ENCODE results near the gene ABCB11.
"Not testable (repeated sequence)": the region's sequence is repeated elsewhere in the genome, so short reads cannot be mapped to it uniquely, and the experiment has no call there.

ABCB11 gene

DNA sequence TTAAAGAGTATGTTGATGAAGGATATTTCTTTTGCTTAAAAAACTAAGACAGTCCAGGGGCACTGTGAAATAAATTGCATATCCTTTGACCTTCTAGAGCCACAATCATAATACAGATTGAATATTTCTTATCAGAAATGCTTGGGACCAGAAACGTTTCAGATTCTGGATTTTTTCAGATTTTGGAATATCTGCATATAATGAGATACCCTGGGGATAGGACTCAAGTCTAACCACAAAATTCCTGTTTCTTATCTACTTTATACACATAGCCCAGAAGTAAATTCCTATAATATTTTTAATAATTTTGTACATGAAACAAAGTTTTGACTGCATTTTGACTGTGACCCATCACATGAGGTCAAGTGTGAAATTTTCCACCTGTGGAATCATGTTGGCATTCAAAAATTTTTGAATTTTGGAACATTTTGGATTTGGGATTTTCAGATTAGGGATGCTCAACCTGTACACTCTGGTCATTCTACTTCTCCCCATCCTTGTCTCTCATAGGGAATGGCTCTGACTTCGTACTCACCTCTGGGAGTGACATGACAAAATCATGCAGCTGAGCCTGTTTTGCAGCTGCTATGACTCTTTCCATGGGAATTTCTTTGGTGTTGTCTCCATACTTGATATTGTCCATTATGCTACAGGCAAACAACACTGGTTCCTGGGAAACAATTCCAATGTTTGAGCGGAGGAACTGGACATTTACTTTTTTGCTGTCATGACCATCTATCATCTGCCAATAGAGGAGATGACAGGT is 104.3 kb downstream of the ABCB11 start:
- FAIRE-seq = no peak

DNA sequence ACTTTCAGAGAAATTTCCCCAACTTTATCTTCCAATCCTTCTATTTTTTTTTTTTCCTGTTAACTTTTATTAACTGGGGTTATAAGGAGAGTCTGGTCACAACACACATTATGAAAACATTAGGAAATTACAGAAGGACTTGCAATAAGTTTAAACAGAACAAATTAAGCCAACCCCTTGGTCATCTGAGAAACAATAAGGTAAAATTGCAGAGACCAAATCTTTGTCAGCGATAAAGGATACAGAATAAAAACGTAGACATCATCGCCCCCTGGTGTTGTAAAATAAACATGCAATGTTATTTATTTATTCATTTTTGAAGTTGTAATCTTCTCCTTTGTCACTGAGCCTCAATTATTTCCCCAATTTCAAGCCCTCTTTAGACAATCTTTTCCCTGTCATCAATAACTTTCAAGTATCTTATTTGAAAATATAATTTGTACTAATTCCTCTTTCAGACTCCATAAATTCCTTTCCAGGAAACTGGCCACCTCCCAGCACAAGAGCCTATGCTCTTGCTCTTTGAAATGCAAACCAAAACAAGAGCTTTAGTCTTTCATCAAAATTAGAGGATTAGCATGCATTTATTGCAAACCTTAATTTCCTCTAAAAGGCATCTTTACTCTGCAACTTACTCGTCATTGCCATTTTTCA is 110.5 kb downstream of the ABCB11 start:
- FAIRE-seq = peak; percentile 71

DNA sequence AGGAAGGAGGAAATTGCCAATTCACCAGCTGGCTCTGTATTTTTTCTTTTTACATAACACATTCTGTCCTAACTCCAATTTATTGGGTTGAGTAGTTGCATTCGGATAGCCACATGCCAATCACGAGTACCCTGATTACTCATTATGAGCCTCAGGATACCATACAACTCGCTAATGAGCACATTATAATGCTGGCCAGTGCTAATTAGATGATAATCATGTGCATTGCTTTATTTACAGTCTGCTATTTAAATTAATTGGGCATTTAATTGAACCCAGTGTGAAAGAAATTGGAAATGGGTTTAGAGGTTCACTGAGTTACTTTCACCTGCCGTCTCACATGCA is 114.8 kb downstream of the ABCB11 start:
- FAIRE-seq = no peak

DNA sequence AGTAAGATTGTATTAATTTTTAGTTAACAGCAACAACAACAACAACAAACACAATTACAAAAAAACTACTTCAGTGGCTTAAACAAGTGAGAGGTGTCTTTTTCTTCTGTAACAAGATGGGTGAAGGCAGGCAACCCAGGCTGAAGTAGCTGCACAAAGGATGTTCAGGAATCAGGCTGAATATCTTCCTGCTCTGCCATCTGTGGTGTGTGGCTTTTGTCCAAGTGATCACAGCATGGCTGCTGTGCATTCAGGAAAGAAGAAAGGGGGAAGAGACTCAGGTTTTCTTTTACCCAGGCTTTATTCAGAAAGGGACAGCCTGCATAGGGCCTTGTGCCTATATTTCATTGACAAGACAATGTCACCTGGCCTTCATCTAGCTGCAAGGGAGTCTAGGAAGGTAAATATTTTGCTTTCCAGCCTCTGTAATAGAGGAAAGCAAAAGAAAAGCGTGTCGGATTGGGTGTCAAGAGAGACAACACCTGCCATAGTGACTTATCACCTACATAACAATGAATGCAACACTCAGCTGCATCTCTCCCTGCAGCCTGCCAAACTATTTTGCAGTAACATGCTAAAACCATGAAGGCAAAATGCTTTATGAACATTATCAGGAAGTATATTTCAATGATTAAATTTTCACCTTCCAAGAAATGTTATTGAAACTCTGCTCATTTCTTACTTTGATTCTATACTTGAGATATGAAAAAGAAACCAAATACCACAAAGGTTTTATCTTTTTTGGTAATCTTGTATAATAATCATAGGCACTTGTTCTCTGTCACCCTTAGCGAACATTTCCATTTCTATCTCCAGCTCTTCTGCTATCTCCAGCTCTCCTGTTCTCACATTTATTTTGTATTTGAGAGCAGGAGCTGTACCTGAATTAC is 115.4 kb downstream of the ABCB11 start:
- no peak for FAIRE-seq

DNA sequence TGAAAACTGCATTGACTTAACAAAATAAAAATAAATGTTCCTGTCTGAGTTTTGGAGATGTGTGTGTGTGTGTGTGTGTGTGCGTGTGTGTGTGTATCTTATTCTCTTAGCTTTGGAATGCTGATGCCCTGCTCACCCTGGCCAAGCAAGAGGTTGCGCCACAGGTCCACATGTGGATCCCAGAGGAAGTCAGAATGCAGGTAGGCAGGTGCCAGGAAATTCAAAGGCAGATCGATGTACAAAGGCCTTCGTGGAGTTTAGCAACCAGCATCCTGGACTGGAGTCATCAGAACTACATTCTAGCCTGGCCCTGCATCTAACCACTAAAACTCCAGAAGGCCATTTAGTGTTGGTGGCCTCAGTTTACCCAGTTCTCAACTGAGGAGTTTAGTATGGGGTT is 117.6 kb downstream of the ABCB11 start:
- FAIRE-seq = no peak

DNA sequence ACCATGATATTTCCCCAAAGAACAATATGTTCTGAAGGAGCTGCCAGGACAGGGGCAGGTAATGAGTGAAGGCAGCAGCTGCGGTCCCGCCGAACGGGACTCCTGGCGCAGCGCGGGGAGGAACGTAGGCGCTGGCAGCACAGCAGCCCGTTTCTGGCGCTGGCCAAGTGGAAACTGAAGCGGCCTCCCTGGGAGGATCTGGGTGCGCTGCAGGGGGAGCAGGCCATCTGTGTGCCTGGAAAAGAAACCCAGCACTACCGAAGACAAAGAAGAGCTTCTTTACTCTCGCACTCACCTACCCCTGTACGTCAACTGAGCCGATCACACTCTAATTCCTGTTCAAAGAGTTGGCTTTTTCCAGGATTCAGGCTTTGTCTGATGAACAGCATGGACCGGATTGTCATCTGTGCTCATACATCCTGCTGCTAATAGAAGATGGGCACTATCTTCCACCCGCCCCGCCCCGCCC is 118.2 kb downstream of the ABCB11 start:
- no peak for FAIRE-seq

DNA sequence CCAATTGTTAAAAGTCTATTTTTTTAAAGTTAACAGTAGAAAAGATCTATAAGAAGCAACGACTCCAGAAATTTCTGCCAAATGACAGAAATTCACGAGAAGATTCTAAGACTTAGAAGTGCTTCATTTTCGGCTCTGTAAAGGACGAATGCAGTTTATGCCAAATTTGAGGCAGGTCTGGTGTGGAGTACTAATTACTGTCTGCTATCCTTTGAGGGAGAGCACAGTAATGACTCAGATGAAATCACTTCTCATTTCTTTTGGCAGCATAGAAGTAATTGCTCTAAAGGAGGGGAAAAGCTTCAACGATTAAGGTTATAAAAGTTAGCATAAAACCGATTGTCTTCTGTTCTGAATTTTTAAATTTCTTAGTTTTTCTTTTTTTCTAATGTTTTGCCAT is 118.7 kb downstream of the ABCB11 start:
- no peak for FAIRE-seq

DNA sequence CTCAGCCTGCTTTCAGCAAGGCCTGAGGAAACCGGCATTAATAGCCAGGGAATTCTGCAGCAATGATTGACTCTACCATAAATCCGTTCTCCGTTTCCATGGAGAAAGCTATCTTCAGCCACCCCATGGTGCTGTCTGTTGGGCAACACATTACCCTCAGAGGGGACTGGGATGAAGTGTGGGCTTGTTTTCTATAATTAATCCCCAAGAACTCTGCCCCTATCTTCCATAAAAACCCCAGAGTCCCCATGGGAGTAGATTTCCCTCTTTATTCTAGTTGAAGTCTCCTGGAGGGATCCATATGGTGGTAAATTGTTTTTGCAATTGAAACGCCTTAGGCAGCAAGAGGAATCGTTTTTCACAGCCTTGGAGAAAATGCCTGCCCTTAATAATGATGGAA is 120.8 kb downstream of the ABCB11 start:
- no peak for FAIRE-seq

DNA sequence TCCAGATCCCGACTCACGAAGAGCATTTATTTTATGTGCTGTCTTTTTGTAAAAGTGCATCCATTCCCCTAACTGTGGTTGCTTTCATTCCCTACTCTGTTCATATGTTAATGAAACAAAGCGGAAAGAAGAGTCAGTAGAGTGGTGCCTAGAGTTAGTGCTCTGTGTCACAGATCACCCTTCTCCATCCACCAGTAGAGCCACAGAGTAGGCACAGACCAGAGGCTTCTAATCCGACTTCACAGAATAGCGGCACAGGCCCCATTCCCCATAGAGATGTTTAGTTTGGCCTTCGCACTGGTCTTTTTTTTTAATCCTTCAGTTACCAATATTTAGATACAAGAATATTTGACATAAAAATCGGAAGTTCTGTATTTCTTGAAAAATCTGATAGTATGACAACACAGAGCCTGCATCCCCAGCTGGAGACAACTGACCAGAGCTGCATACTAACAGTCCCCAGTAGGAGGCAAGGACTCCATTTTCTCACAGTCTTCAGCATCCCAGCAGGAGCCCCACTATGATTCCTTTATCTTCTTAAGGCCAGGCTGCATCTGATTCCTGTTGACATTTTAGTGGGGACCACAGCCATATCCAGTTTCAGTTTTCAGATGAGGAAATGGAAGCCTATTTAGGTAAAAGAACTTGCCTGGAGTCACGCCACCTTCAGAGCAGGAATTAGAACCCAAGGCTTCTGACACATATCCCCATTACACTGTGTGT is 123.0 kb downstream of the ABCB11 start:
- no peak for FAIRE-seq

DNA sequence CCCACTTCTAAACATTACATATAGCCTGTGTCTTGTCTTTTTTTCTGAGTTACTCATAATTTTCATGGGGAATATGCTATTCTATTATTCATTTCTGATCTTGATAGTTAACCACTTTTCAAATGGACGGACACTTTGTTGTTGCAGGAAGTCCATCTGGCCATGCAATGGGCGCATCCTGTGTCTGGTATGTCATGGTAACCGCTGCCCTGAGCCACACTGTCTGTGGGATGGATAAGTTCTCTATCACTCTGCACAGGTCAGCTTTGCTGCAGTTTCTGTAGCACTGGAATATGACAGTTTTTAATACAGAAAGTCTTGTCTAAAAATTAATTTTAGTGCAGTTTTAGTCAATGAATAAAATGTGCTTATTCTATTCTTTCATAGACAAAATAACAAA is 126.8 kb downstream of the ABCB11 start:
- FAIRE-seq = no peak

DNA sequence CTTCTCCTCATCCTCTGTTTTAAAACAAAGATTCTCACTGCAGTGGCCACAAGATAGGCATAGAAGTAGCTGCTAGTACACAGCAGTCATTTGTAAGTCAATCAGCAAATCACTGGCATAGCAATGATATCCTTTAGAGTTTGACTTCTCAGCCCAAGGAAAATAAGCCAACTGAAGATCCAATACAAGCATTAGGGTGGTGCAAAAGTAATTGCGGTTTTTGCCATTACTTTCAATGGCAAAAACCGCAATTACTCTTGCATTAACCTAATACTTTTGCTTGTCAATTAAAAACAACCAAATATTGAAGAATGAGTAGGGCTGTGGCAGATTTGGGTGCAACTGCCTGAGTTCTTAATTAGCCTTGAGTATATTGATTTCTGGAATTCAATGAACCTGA is 127.2 kb downstream of the ABCB11 start:
- no peak for FAIRE-seq

DNA sequence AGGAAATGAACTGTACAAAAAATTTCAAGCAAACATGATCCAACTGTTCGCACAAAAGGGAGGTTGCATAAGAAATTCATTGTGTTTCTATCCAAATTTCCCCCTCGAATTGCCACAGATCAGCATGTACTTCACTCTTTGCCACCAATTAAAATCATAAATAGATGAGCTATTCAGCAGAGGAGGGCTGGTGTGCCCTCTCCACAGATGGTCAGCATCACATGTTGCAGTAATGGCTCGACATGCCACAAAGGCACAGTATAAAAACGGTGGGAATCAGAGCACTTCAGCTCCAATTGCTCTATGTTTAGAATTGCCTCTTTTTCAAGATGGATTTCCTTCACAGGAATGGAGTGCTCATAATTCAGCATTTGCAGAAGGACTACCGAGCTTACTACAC is 130.1 kb downstream of the ABCB11 start, which contains the start of gene G6PC2:
TSS of gene G6PC2 (plus strand) at position 289 of the 400 bp plus-strand sequence. CDS start at position 330, 41 bp downstream.
- no peak for FAIRE-seq

DNA sequence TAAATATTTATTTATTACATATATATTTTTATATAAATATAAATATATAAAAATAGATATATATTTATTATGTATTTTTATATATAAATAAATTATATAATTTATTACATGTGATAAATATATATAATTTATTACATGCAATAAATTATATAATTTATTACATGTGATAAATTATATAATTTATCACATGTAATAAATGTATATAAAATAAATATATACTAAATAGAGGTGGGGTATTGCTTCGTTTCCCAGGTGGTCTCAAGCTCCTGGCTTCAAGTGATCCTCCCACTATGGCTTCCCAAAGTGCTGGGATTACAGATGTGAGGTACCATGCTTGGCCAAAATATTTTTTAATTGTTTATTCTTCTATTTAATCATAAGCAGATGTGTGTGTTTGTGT is 133.7 kb downstream of the ABCB11 start:
- FAIRE-seq = peak; percentile 99

DNA sequence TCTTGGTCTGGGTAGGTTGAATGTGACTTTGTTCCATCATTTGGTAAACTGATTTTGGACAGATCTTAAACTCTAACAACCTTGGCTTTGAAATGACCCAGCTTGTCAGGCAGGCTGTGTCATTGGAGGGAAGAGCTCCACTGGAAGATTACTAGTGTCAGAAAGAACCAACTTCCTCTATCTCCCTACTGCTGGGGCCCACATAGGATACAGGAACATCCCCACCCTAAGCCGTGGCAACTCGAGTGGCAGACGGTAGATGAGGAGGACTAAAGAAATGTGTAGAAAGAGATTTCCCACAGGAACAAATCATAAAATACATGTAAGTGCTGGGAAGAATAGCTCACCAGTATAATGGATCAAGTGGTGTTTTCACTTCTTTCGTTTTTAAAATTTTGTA is 134.3 kb downstream of the ABCB11 start:
- FAIRE-seq = no peak

DNA sequence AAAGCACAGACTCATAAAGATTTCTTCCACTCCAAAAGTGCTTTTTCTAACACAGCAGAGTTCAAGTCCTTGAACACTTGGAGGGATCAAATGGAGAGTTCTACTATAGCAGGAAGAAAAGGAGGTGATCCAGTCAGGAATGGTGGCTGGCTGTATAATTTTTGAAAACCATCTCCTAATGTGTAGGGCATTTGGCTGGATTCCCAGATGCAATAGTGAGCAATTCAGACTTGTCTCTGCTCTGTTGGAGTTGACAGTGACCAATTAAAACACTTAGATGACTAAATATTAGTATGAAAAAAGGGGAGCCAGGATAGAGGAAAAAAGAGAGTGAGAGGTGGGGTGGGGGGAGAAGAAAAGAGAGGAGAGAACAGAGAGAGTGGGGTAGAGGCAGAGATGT is 135.4 kb downstream of the ABCB11 start:
- FAIRE-seq = no peak

DNA sequence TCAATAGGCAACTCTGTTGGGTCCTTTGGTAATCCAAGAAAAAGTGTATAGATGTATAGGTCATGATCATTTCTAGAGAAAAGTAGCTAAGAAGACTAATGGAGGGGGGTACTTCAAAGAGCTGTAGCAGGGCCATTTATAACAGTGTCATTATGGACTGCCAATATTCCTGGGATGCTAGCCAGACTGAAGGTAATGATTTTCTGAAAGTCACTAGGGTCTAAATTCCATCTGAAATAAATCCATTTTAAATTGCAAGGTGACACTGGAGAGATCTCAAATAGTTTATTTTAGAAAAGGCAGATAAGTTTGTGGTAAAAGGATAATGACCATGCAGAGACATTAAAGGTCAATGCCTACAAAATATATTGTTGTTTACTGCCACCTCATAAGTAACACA is 136.4 kb downstream of the ABCB11 start:
- FAIRE-seq = no peak

DNA sequence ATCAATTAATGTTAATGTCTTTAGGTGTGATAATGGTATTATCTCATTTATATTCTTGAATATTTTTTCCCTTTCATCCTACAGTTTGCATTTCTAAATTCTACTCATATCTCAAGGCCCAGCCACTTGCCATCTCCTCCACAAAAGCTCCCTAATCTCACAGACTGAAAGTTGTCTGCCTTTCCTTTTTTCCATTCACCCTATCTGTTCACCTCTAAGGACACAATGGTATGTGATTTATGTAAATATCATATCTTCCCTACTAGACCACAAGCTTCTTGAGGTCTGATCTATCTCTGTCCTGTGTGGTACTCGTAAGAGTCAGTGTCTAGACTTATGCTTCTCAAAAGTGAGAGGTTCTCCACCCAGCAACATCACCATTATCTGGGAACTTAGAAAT is 137.0 kb downstream of the ABCB11 start:
- no peak for FAIRE-seq

DNA sequence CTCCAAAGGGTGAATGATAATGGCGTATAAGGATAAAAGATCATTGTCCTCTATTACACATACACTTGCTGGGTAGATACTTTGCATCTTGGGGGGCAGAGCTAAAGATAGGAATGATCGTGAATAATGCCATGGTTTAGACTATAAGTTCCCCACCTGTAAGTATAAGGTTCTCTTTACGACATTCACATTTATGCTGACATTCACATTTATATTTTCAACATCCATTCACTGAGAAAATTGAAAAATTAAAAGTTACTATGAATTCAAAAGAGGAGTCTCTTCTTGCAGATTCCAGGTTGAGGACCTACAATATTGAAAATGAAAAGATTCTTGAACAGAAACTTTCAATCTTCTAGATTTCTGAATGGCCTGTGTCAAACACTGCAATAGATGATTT is 138.8 kb downstream of the ABCB11 start:
- no peak for FAIRE-seq

DNA sequence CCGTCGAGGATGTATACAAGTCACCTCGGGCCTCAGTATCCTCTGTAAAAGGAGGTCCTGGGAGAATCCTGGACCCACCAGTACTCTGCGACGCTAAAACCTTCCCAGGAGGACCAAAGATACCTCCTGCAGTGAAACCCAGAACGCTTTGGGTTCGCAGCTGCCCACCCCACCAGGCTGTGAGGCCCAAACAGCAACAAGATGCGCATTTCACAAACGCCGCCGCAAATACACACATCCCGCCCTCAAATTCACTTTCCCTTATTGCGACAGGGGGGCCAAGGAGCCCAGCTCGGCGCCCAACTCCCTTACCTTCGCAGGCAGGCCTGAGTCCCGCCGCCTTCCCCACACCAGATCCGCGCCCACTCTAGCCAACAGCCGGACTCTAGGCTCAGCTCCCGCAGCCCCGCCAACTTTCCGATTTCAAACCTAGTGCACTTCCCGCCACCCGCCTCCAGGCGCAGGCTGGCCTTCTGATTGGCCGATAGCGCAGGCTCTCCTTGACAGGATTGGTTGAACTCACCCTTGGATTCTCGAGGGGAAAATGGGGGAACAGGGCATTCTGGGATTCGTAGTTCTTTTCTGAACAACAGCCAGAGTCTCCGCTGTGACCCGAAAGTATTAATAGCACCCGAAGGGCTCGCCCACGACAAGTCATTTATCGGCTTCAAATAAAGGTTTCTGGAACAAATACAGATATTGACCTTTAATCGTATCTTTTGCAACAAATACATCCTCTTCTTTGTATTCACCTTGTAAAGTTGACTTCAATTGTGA is 140.9 kb downstream of the ABCB11 start, which contains the start of gene SPC25:
TSS of gene SPC25 (minus strand) at position 425 of the 777 bp plus-strand sequence. CDS start 911 bp downstream, outside the sequence.
- FAIRE-seq = peak; percentile 61

DNA sequence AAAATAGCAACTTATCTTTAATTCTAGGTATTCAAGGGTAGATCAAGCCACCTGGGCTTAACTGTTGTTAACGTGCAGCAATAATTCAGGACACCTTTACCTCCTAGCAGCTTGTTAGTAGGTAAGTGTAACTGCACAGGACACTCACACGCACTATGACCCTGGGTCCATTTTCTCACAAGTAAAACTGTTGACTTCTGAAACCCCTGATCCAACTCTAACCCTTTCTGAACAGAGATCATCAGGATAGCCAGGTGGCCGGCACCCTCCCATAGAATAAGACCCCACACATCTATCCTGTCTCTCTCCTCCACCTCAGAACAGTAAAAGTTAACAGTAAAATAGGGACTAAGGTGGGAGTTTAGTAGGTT is 141.5 kb downstream of the ABCB11 start:
- no peak for FAIRE-seq

DNA sequence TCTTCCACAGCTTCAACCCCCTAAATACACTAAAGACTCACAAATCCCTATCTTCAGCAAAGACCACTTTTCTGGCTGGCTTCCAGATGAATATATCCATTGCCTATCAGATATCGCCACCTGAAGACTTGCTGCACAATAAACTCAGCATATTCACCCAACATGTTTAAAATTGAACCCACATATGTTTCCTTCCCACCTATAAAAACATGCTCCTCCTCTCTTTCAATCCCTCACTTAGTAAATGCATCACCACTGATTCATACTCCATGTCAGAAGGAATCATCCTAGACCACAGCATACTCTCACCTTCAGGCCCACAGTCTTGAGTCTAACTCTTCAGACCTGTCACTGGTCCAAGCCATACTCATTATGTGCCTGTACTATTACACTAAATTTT is 146.1 kb downstream of the ABCB11 start:
- FAIRE-seq = no peak

DNA sequence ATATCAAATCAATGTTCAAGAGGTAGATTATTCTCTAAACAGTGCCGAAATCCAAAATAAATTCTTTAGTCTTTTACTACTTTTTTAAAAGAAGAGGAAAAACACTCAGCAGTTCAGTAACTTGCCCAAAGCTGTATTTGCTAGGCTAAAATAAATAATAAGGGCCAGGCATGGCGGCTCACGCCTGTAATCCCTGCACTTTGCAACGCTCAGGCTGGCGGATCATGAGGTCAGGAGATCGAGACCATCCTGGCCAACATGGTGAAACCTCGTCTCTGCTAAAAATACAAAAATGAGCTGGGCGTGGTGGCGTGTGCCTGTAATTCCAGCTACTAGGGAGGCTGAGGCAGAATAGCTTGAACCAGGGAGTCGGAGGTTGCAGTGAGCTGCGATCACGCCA is 149.0 kb downstream of the ABCB11 start:
- FAIRE-seq = not testable (repeated sequence)

Data from colon (tissue), 2 donors.